Fibroblast of skin of right biceps (primary cell): ENCODE results near the gene ACTR8.

Experiments used
- DNase-seq: peaks from one replicate; pipeline ENCODE4 v3.0.0-alpha.2; 2013

Gene ACTR8

GRCh38 chr3:53833700-53834099 lies 48.3 kb downstream of the ACTR8 start:
- no peak for DNase-seq

GRCh38 chr3:53833053-53833645 lies 48.8 kb downstream of the ACTR8 start:
- no peak for DNase-seq

- no peak for DNase-seq
These were observed 51.0 kb downstream of the ACTR8 start for GRCh38 chr3:53830944-53831343.

- DNase-seq, result no peak
These were observed 52.3 kb downstream of the ACTR8 start for GRCh38 chr3:53829605-53830004.

- no peak for DNase-seq
These were observed 53.4 kb downstream of the ACTR8 start for GRCh38 chr3:53828581-53828980.

GRCh38 chr3:53826048-53826447 lies 55.9 kb downstream of the ACTR8 start:
- no peak for DNase-seq

GRCh38 chr3:53824795-53825194 lies 57.2 kb downstream of the ACTR8 start:
- DNase-seq, result no peak

GRCh38 chr3:53823956-53824657 lies 57.8 kb downstream of the ACTR8 start:
- no peak for DNase-seq

GRCh38 chr3:53823026-53823955 lies 58.7 kb downstream of the ACTR8 start:
- DNase-seq, result no peak

- DNase-seq, result no peak
These were observed 59.6 kb downstream of the ACTR8 start for GRCh38 chr3:53822331-53822741.

GRCh38 chr3:53821631-53822121 lies 60.3 kb downstream of the ACTR8 start:
- no peak for DNase-seq

- DNase-seq, result no peak
These were observed 61.0 kb downstream of the ACTR8 start for GRCh38 chr3:53820756-53821580.

- DNase-seq, result no peak
These were observed 61.9 kb downstream of the ACTR8 start for GRCh38 chr3:53820084-53820483.

- no peak for DNase-seq
These were observed 62.6 kb downstream of the ACTR8 start for GRCh38 chr3:53819163-53819868.

GRCh38 chr3:53818221-53819162 lies 63.5 kb downstream of the ACTR8 start:
- DNase-seq, result no peak

- no peak for DNase-seq
These were observed 64.1 kb downstream of the ACTR8 start for GRCh38 chr3:53817809-53818208.

GRCh38 chr3:53817211-53817610 lies 64.7 kb downstream of the ACTR8 start:
- no peak for DNase-seq
